Measurements from ENCODE around the gene FXR1.

DNA sequence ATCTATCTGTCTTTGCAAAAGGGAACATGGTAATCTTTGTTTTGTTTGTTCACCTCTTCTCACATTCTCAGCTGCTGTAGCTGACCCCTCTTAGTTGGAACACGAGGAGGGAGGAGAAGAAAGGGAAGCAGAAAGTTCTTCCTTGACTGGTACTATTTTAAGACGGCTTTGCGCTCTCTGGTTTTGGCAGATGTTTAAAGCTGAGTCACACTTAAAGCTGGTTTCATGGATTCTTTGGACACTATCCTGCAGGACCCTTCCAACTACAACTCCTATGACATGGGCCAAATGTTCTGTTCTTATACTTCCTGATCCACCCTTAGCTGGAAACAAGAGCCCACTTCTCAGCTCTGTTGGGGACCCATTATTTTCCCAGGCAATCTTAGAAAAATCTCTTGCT lies 40.6 kb upstream of the FXR1 start:
- TF ChIP-seq POLR2A (IDR thresholded peaks at IDR 0.05; ENCODE audit: low read depth, low read length) (no peak), POLR2AphosphoS5 (IDR thresholded peaks at IDR 0.05; ENCODE audit: low read depth, low read length) (no peak), TAF1 (IDR thresholded peaks at IDR 0.05; ENCODE audit: borderline replicate concordance, low read depth, low read length) (no peak)
